Ishikawa (cell line): ENCODE results near the gene SRD5A1.

Source experiments
- CEBPB ChIP-seq: IDR thresholded peaks from 2 replicates; pipeline ENCODE4 v1.6.1; 2012
- CREB1 ChIP-seq: IDR thresholded peaks from 2 replicates; pipeline ENCODE4 v1.6.1; 2012; ENCODE audit warnings: low read depth
- EGR1 ChIP-seq: IDR thresholded peaks from 2 replicates; pipeline ENCODE4 v1.6.1; 2012
- EP300 ChIP-seq: IDR thresholded peaks from 2 replicates; pipeline ENCODE4 v1.6.1; 2012; ENCODE audit warnings: borderline replicate concordance
- NFIC ChIP-seq: IDR thresholded peaks from 2 replicates; pipeline ENCODE4 v1.6.1; 2012
- RAD21 ChIP-seq: IDR thresholded peaks from 2 replicates; pipeline ENCODE4 v1.6.1; 2012; ENCODE audit warnings: low read depth
- TAF1 ChIP-seq: IDR thresholded peaks from 2 replicates; pipeline ENCODE4 v1.6.1; 2012; ENCODE audit warnings: low read depth, mild to moderate bottlenecking
- TCF12 ChIP-seq: IDR thresholded peaks from 2 replicates; pipeline ENCODE4 v1.6.1; 2012; ENCODE audit warnings: low read depth
- YY1 ChIP-seq: IDR thresholded peaks from 2 replicates; pipeline ENCODE4 v1.6.1; 2012; ENCODE audit warnings: low read depth
- ZBTB7A ChIP-seq: IDR thresholded peaks from 2 replicates; pipeline ENCODE4 v1.6.1; 2012; ENCODE audit warnings: low read depth
- TF ChIP-seq, protein P1 (sequence below): IDR thresholded peaks from 2 replicates; pipeline ENCODE4 v1.6.1; 2012
- TF ChIP-seq, protein P2 (sequence below): IDR thresholded peaks from 2 replicates; pipeline ENCODE4 v1.6.1; 2012

DNA sequence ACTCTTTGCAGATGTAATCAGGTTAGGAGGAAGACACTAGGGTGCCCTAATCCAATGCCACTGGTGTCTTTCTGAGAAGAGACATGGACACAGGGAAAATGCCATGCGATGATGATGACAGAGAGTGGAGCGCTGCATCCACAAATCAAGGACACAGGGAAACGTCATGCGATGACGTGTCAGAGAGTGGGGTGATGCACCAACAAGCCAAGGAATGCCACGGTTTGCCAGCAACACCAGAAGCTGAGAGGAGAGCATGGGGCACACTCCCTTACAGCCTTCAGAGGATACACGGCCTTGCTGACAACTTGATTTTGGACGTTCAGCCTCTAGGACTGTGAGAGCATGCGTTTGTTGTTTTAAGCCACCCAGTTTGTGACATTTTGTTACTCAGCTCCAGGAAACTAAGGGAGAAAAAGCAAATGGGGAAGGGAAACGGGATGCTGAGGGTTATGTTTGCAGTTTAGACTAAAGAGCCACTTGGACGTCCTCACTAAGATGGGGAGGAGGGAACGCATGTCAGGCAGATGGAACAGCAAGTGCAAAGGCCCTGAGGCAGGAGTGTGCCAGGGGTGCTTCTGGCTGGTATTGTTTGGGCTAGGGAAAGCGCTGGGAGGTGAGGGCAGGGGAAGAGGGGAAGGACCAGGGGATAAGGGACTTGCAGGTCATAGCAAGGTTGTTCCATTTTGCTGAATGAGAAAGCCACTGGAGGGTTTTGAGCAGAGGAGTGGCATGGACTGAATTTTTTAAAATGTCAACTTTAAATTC is 77.5 kb downstream of the SRD5A1 start:
- TF ChIP-seq NFIC (no peak), EP300 (no peak), CREB1 (no peak), TAF1 (no peak), RAD21 (no peak), EGR1 (no peak), ZBTB7A (no peak), CEBPB (no peak), TCF12 (no peak), YY1 (no peak)
- TF ChIP-seq, protein P1, sequence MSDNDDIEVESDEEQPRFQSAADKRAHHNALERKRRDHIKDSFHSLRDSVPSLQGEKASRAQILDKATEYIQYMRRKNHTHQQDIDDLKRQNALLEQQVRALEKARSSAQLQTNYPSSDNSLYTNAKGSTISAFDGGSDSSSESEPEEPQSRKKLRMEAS: no peak
- TF ChIP-seq, protein P2, sequence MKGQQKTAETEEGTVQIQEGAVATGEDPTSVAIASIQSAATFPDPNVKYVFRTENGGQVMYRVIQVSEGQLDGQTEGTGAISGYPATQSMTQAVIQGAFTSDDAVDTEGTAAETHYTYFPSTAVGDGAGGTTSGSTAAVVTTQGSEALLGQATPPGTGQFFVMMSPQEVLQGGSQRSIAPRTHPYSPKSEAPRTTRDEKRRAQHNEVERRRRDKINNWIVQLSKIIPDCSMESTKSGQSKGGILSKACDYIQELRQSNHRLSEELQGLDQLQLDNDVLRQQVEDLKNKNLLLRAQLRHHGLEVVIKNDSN: no peak
